Parathyroid adenoma (tissue), 2 donors: ENCODE data around the gene NOL4L.

ENCODE experiments used
- H2AFZ ChIP-seq: fragments of 300-600 bp; sonication (generic); one replicate; pipeline ENCODE4 v1.7.0; 2017; ENCODE audit warnings: antibody characterized with exemption, mild to moderate bottlenecking
- H3K27ac ChIP-seq: fragments of 300-600 bp; sonication (generic); one replicate; pipeline ENCODE4 v1.7.0; 2017
- H3K27me3 ChIP-seq: fragments of 300-600 bp; sonication (generic); one replicate; pipeline ENCODE4 v1.7.0; 2017; ENCODE audit warnings: low read length; ENCODE audit not compliant: control insufficient read depth, insufficient read depth
- H3K36me3 ChIP-seq: fragments of 300-600 bp; sonication (generic); one replicate; pipeline ENCODE4 v1.7.0; 2017; ENCODE audit warnings: low read length; ENCODE audit not compliant: control insufficient read depth, insufficient read depth
- H3K4me1 ChIP-seq: fragments of 300-600 bp; sonication (generic); one replicate; pipeline ENCODE4 v1.7.0; 2017; ENCODE audit warnings: control low read depth
- H3K4me2 ChIP-seq: fragments of 300-600 bp; sonication (generic); one replicate; pipeline ENCODE4 v1.7.0; 2017; ENCODE audit warnings: low read length
- H3K4me3 ChIP-seq: fragments of 300-600 bp; sonication (generic); one replicate; pipeline ENCODE4 v1.7.0; 2017; ENCODE audit warnings: low read depth, low read length
- H3K79me2 ChIP-seq: fragments of 300-600 bp; sonication (generic); one replicate; pipeline ENCODE4 v1.7.0; 2017; ENCODE audit warnings: control low read depth
- H3K9ac ChIP-seq: fragments of 300-600 bp; sonication (generic); one replicate; pipeline ENCODE4 v1.7.0; 2017; ENCODE audit warnings: mild to moderate bottlenecking
- H3K9me3 ChIP-seq: fragments of 300-600 bp; sonication (generic); one replicate; pipeline ENCODE4 v1.7.0; 2017; ENCODE audit warnings: low read length; ENCODE audit not compliant: control insufficient read depth
- TF ChIP-seq, protein P1 (sequence below): fragments of 300-600 bp; sonication (generic); IDR thresholded peaks from one replicate; pipeline ENCODE4 v1.7.0; 2017; ENCODE audit warnings: antibody characterized with exemption, mild to moderate bottlenecking
- donor health status: primary hyperparathyroidism.

The NOL4L gene

DNA sequence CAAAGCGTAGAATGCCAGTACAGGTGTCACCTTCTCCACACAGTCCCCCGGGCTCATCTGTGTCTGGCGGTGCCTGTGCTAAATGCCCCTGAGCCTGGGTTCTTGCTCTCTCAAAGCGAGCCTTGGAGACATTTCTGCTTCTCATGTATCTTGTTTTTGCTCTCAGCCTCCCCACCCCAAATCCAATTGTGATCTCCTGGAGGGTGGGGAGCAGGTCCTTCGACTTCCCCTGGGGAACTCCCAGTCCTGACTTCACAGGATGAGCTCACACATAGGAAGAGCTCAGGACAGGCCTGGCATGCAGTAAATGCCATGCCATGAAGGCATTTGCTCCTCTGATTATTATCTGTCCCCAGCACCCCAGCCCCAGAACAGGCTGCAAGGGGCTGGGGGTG, 58.1 kb downstream of the NOL4L start:
- Histone ChIP-seq H3K4me2 (no peak overlapping the region), H3K27me3 (no peaks in the 10 kb centered on the region), H3K4me3 (no peak overlapping the region), H3K36me3 (no peaks in the 10 kb centered on the region), H3K9me3 (no peaks in the 10 kb centered on the region), H3K27ac (no peak overlapping the region), H3K4me1 (peaks cover 12% of the 10 kb centered on the region), H3K9ac (no peak overlapping the region), H2AFZ (no peak overlapping the region), H3K79me2 (no peaks in the 10 kb centered on the region)
- TF ChIP-seq, protein P1, sequence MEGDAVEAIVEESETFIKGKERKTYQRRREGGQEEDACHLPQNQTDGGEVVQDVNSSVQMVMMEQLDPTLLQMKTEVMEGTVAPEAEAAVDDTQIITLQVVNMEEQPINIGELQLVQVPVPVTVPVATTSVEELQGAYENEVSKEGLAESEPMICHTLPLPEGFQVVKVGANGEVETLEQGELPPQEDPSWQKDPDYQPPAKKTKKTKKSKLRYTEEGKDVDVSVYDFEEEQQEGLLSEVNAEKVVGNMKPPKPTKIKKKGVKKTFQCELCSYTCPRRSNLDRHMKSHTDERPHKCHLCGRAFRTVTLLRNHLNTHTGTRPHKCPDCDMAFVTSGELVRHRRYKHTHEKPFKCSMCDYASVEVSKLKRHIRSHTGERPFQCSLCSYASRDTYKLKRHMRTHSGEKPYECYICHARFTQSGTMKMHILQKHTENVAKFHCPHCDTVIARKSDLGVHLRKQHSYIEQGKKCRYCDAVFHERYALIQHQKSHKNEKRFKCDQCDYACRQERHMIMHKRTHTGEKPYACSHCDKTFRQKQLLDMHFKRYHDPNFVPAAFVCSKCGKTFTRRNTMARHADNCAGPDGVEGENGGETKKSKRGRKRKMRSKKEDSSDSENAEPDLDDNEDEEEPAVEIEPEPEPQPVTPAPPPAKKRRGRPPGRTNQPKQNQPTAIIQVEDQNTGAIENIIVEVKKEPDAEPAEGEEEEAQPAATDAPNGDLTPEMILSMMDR = no peak

DNA sequence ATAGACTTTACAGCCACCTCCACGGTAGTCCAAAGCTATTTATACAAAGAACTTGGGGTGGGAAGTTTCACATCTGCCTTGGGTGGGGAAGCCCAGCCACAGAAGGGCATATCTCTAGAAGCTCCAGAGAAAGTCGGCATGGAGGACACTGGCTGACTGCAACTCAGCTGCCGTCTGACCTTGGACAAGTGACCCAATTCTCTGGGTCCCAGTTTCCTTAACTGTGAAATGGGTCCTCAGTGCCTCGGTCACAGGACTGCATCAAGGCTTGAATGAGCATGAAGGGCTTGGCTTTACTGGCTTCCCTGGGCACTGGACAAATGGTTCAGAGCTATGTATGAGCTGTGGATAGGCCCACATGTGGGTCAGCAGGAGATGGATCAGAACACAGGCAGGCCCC, 58.6 kb downstream of the NOL4L start:
- H3K27ac ChIP-seq = no peak overlapping the region
- H3K36me3 ChIP-seq = no peaks in the 10 kb centered on the region
- TF ChIP-seq, protein P1 = no peak
- no peak overlapping the region for H3K4me3 ChIP-seq
- H3K4me2 ChIP-seq = no peak overlapping the region
- no peaks in the 10 kb centered on the region for H3K79me2 ChIP-seq
- no peak overlapping the region for H2AFZ ChIP-seq
- no peaks in the 10 kb centered on the region for H3K27me3 ChIP-seq
- H3K9ac ChIP-seq = no peak overlapping the region
- no peaks in the 10 kb centered on the region for H3K9me3 ChIP-seq
- peaks cover 16% of the 10 kb centered on the region for H3K4me1 ChIP-seq

DNA sequence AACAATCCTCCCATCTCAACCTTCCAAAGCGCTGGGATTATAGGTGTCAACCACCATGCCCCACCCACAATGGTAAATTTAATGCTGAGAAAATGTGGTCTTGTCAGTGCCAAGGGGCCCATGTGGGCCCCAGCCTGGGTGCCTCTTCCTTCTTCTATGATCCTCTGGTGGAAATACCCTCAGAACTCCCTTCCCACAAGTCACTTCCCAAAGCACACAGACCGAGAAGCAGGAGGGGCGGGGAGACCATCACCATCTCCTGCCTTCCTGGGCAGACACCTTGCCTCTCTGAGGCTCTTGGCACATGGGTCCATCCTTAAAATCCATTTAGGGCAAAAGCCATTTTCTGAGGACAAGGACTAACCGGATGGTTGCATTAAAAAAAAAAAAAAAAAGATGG, 59.0 kb downstream of the NOL4L start:
- H3K9me3 ChIP-seq = no peaks in the 10 kb centered on the region
- H3K9ac ChIP-seq = no peak overlapping the region
- no peaks in the 10 kb centered on the region for H3K36me3 ChIP-seq
- H3K27me3 ChIP-seq = no peaks in the 10 kb centered on the region
- no peak overlapping the region for H3K4me3 ChIP-seq
- H2AFZ ChIP-seq = no peak overlapping the region
- TF ChIP-seq, protein P1 = no peak
- peaks cover 16% of the 10 kb centered on the region for H3K4me1 ChIP-seq
- no peak overlapping the region for H3K27ac ChIP-seq
- no peaks in the 10 kb centered on the region for H3K79me2 ChIP-seq
- no peak overlapping the region for H3K4me2 ChIP-seq

DNA sequence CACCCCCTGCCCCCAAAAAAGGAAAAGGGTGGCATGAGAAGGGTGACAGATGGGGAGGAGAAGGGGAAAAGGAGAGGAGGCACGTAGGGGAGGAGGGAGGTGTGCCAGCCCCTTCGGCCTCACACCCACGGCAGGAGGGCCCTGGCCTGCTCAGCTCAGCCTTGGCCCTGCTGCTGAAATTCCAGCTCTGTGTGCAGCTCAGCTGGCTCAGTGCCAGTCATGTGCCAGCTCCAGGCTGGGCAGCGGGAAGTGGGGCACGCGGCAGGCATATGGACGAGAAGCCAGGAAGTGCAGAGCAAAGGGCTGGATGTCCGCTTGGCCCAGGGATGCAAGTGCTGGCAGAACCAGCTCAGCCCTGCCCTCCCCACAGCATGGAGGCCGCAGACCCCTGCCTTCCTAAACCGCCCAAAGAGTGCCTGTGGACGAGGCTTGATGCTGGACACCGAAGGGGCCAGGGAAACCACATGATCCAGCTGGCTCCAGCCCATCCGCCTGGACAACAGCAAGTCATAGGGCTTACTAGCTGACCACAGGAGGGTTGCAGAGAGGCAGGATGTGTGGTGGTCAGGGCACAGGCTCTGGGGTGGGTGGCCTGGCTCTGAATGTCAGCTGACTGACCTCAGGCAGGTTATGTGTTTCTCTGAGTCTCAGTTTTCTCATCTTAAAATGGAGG, 60.2 kb downstream of the NOL4L start:
- H3K27ac ChIP-seq = no peak overlapping the region
- H3K27me3 ChIP-seq = no peaks in the 10 kb centered on the region

More for the DNA sequence above, 60.2 kb downstream of the NOL4L start:
- Histone ChIP-seq H3K79me2 (no peaks in the 10 kb centered on the region), H3K9ac (no peak overlapping the region), H3K36me3 (no peaks in the 10 kb centered on the region), H3K4me1 (peaks cover 16% of the 10 kb centered on the region), H3K9me3 (no peaks in the 10 kb centered on the region), H3K4me3 (no peak overlapping the region), H2AFZ (no peak overlapping the region), H3K4me2 (no peak overlapping the region)
- TF ChIP-seq, protein P1 = no peak
